Gastroesophageal sphincter (tissue), 4 donors: ENCODE measurements around the gene SRM. TPM values are rescaled to one million over a fixed set of nuclear protein-coding genes. Genes with fewer than 3 reads are reported as not detected.
"Not testable (repeated sequence)": the region's sequence is repeated elsewhere in the genome, so short reads cannot be mapped to it uniquely, and the experiment has no call there.

Source experiments
- ATAC-seq: fragments of 150-250 bp; one replicate; pipeline ENCODE4 v1.9.1; 2016; ENCODE audit warnings: mild to moderate bottlenecking, moderate library complexity
- H3K27ac ChIP-seq, 4 donors: fragments of 200-600 bp; sonication (generic) in 3 of 4; 1 replicate in 3 of 4; 2 replicates in 1 of 4; pipeline ENCODE4 v1.5.1; 2016 to 2019
- H3K27me3 ChIP-seq: fragments of 200-600 bp; sonication (generic); one replicate; pipeline ENCODE4 v1.5.1; 2019
- H3K36me3 ChIP-seq, 2 donors: fragments of 200-600 bp; sonication (generic); one replicate each; pipeline ENCODE4 v1.5.1; 2019; ENCODE audit warnings: control low read depth in 1 of 2
- H3K4me1 ChIP-seq, 3 donors: fragments of 200-600 bp; sonication (generic); 1 replicate in 2 of 3; 2 replicates in 1 of 3; pipeline ENCODE4 v1.5.1; 2016 to 2019; ENCODE audit warnings: control low read depth in 2 of 3
- H3K4me3 ChIP-seq, 2 donors: fragments of 200-600 bp; sonication (generic); one replicate each; pipeline ENCODE4 v1.5.1; 2019; ENCODE audit warnings: mild to moderate bottlenecking in 1 of 2, moderate library complexity in 1 of 2
- H3K9me3 ChIP-seq, 3 donors: fragments of 200-600 bp; sonication (generic); one replicate each; pipeline ENCODE4 v1.5.1; 2017 to 2019; ENCODE audit warnings: control low read depth in 2 of 3
- CTCF ChIP-seq, 4 experiments: fragments of 200-600 bp in 2 of 4; fragments of 450-650 bp in 2 of 4; sonication (generic) in 1 of 4; IDR thresholded peaks; one replicate each; pipeline ENCODE4 v1.5.1; 2017 to 2019; ENCODE audit warnings: antibody characterized with exemption in 4 of 4, mild to moderate bottlenecking in 2 of 4, moderate library complexity in 2 of 4
- EP300 ChIP-seq: sonication (generic); formaldehyde crosslinking; IDR thresholded peaks from one replicate; pipeline ENCODE4 v1.6.1; 2017; ENCODE audit warnings: antibody characterized with exemption, mild to moderate bottlenecking
- POLR2A ChIP-seq, 2 donors: fragments of 450-650 bp; IDR thresholded peaks; one replicate each; pipeline ENCODE4 v1.6.1; 2017; ENCODE audit warnings: antibody characterized with exemption in 2 of 2, mild to moderate bottlenecking in 2 of 2, moderate library complexity in 1 of 2
- POLR2AphosphoS5 ChIP-seq: sonication (generic); formaldehyde crosslinking; IDR thresholded peaks from one replicate; pipeline ENCODE4 v1.6.1; 2017; ENCODE audit warnings: antibody characterized with exemption
- WGBS, 2 donors: methylation state at CpG; one replicate each; pipeline ENCODE4 v1.1.5; 2018; ENCODE audit warnings: low coverage in 1 of 2; 5-methylcytosine and 5-hydroxymethylcytosine counted together
- total RNA-seq, 4 donors: library from RNA; depleted of rRNA; stranded (reverse); fragments of >200 nt; gene quantifications; one replicate each; pipeline ENCODE4 v1.1.0, GENCODE V29; 2016

SRM gene
- total RNA-seq, 4 donors from 2014 or later: 29.3 to 54.0 (median 34.1) TPM

- TF ChIP-seq POLR2A (IDR thresholded peaks at IDR 0.05): no peak
- TF ChIP-seq POLR2AphosphoS5: no peak
- H3K9me3 ChIP-seq: no peaks in the 10 kb centered on the region
- H3K4me1 ChIP-seq: peaks cover 0 to 21% (median 15%) of the 10 kb centered on the region in 3 donors
- H3K36me3 ChIP-seq: peaks cover 0 to 26% of the 10 kb centered on the region in 2 donors
- no peaks in the 10 kb centered on the region for H3K27me3 ChIP-seq
- no peak for ATAC-seq
- WGBS, 2 donors: 91% methylated on average over 6 of the region's 6 CpGs; no CpG with 5 or more reads in 1 of the 2 donors
- H3K27ac ChIP-seq: no peak overlapping the region
- H3K4me3 ChIP-seq: no peak overlapping the region
Observed at GRCh38 chr1:11101347-11101746, 41.5 kb upstream of the SRM start.

GRCh38 chr1:11100806-11101205, 41.0 kb upstream of the SRM start:
- not testable (repeated sequence) for H3K9me3 ChIP-seq, ATAC-seq, H3K27ac ChIP-seq, H3K27me3 ChIP-seq, H3K4me3 ChIP-seq
- Histone ChIP-seq H3K36me3 (peaks cover 0 to 26% of the 10 kb centered on the region in 2 donors), H3K4me1 (peaks cover 0 to 21% (median 15%) of the 10 kb centered on the region in 3 donors)
- 94 to 100% methylated on average over 1 to 12 of the region's 17 CpGs for WGBS, 2 donors

GRCh38 chr1:11100149-11100493, 40.3 kb upstream of the SRM start:
- ATAC-seq: peak; percentile 5
- no peaks in the 10 kb centered on the region for H3K9me3 ChIP-seq
- TF ChIP-seq POLR2AphosphoS5: no peak
- no peak for TF ChIP-seq CTCF (IDR thresholded peaks at IDR 0.05)
- TF ChIP-seq POLR2A (IDR thresholded peaks at IDR 0.05): no peak
- no peak for TF ChIP-seq EP300
- WGBS, 2 donors: 10 to 17% methylated on average over 7 to 10 of the region's 13 CpGs
- peak overlapping the region; percentile 61 to 88 (median 85) for H3K27ac ChIP-seq
- no peaks in the 10 kb centered on the region for H3K27me3 ChIP-seq
- peak overlapping the region; percentile 88 to 95 for H3K4me3 ChIP-seq
- H3K36me3 ChIP-seq: peaks cover 0 to 27% of the 10 kb centered on the region in 2 donors
- peaks cover 0 to 21% (median 15%) of the 10 kb centered on the region in 3 donors for H3K4me1 ChIP-seq

- TF ChIP-seq CTCF (IDR thresholded peaks at IDR 0.05) (peak in 1 of 4 experiments; percentile 20), EP300 (no peak), POLR2A (IDR thresholded peaks at IDR 0.05) (peak; percentile 36 to 46), POLR2AphosphoS5 (peak; percentile 51)
- Histone ChIP-seq H3K27me3 (no peaks in the 10 kb centered on the region), H3K9me3 (no peaks in the 10 kb centered on the region), H3K27ac (peak within 1 kb of the TSS; percentile 61 to 88 (median 85)), H3K4me1 (peaks cover 0 to 21% (median 15%) of the 10 kb centered on the region in 3 donors), H3K4me3 (peak within 1 kb of the TSS; percentile 88 to 95), H3K36me3 (peaks cover 0 to 33% of the 10 kb centered on the region in 2 donors)
- ATAC-seq: peak; percentile 95
- 3 to 6% methylated on average over 3 to 19 of the region's 78 CpGs for WGBS, 2 donors
Observed at GRCh38 chr1:11099310-11100148, 39.7 kb upstream of the SRM start, which contains the start of gene EXOSC10. Gene EXOSC10 (minus strand): TSS chr1:11099869. CDS start chr1:11099831, 38 bp downstream.

GRCh38 chr1:11098931-11099309, 39.1 kb upstream of the SRM start:
- peak overlapping the region in 3 of 4 donors; percentile 85 to 88 (median 85) for H3K27ac ChIP-seq
- H3K4me3 ChIP-seq: peak overlapping the region; percentile 88 to 95
- peaks cover 0 to 21% (median 15%) of the 10 kb centered on the region in 3 donors for H3K4me1 ChIP-seq
- H3K9me3 ChIP-seq: no peaks in the 10 kb centered on the region
- ATAC-seq: no peak
- no peaks in the 10 kb centered on the region for H3K27me3 ChIP-seq
- H3K36me3 ChIP-seq: peaks cover 0 to 39% of the 10 kb centered on the region in 2 donors
- 13 to 16% methylated on average over 5 of the region's 5 CpGs for WGBS, 2 donors
- TF ChIP-seq POLR2AphosphoS5: no peak
- no peak for TF ChIP-seq EP300
- TF ChIP-seq CTCF (IDR thresholded peaks at IDR 0.05): no peak
- TF ChIP-seq POLR2A (IDR thresholded peaks at IDR 0.05): no peak

GRCh38 chr1:11083784-11084183, 24.0 kb upstream of the SRM start:
- 60% methylated on average over 1 of the region's 3 CpGs; no CpG with 5 or more reads in 1 of the 2 donors for WGBS, 2 donors
- ATAC-seq, H3K9me3 ChIP-seq, H3K4me1 ChIP-seq, H3K27ac ChIP-seq, H3K4me3 ChIP-seq, H3K27me3 ChIP-seq: not testable (repeated sequence)
- peaks cover 9 to 73% of the 10 kb centered on the region in 2 donors for H3K36me3 ChIP-seq
